ENCODE measurements around the gene RER1. TPM values are rescaled to one million over a fixed set of nuclear protein-coding genes. Genes with fewer than 3 reads are reported as not detected.

RER1 gene
- total RNA-seq, 2 experiments from 2014 or later: 146 to 174 TPM

GRCh38 chr1:2376931-2377672 lies 14.5 kb upstream of the RER1 start:
- Mint-ChIP-seq H3K27me3 (no peaks in the 10 kb centered on the region), H3K27ac (no peak overlapping the region), H3K9me3 (ENCODE audit: low read depth) (no peaks in the 10 kb centered on the region), H3K4me1 (peaks cover 2% of the 10 kb centered on the region), H3K36me3 (no peaks in the 10 kb centered on the region), H3K4me3 (no peak overlapping the region)
- ATAC-seq (no peak), DNase-seq (no peak)
- CTCF ChIA-PET: interaction anchor here (1.0 to 1.3 kb wide), 2 partner anchors 182 kb away, joined by 5 to 7 read pairs; partner anchors contain the start of gene FAAP20

- H3K27me3 Mint-ChIP-seq: no peaks in the 10 kb centered on the region
- CTCF ChIA-PET: interaction anchor here (1.0 to 7.1 kb wide), 4 partner anchors 63 to 204 kb away, joined by 4 to 217 read pairs (median 6); partner anchors contain the start of gene FAAP20
- peaks cover 2% of the 10 kb centered on the region for H3K4me1 Mint-ChIP-seq
- no peak overlapping the region for H3K27ac Mint-ChIP-seq
- ATAC-seq (no peak), DNase-seq (no peak)
- H3K36me3 Mint-ChIP-seq: no peaks in the 10 kb centered on the region
- no peaks in the 10 kb centered on the region for H3K9me3 Mint-ChIP-seq (ENCODE audit: low read depth)
- no peak overlapping the region for H3K4me3 Mint-ChIP-seq
Observed at GRCh38 chr1:2377751-2378440, 13.7 kb upstream of the RER1 start.

GRCh38 chr1:2378441-2378851 lies 13.2 kb upstream of the RER1 start:
- H3K27me3 Mint-ChIP-seq: no peaks in the 10 kb centered on the region
- H3K4me1 Mint-ChIP-seq: peaks cover 2% of the 10 kb centered on the region
- no peak for ATAC-seq
- no peak overlapping the region for H3K27ac Mint-ChIP-seq
- no peak for DNase-seq
- H3K36me3 Mint-ChIP-seq: no peaks in the 10 kb centered on the region
- CTCF ChIA-PET: interaction anchor here (1.0 to 7.1 kb wide), 4 partner anchors 41 to 204 kb away, joined by 3 to 217 read pairs (median 6); partner anchors contain the start of gene FAAP20
- H3K9me3 Mint-ChIP-seq (ENCODE audit: low read depth): no peaks in the 10 kb centered on the region
- H3K4me3 Mint-ChIP-seq: no peak overlapping the region

- ATAC-seq (no peak), DNase-seq (no peak)
- Mint-ChIP-seq H3K9me3 (ENCODE audit: low read depth) (no peaks in the 10 kb centered on the region), H3K36me3 (no peaks in the 10 kb centered on the region), H3K27me3 (no peaks in the 10 kb centered on the region), H3K4me1 (peaks cover 2% of the 10 kb centered on the region), H3K27ac (no peak overlapping the region), H3K4me3 (no peak overlapping the region)
- CTCF ChIA-PET: interaction anchor here (1.0 to 7.1 kb wide), 4 partner anchors 42 to 205 kb away, joined by 3 to 217 read pairs (median 6); partner anchors contain the start of gene FAAP20
Observed at GRCh38 chr1:2378956-2379732, 12.5 kb upstream of the RER1 start.

- peaks cover 2% of the 10 kb centered on the region for H3K4me1 Mint-ChIP-seq
- H3K27ac Mint-ChIP-seq: no peak overlapping the region
- no peak for DNase-seq
- no peaks in the 10 kb centered on the region for H3K9me3 Mint-ChIP-seq (ENCODE audit: low read depth)
- no peak overlapping the region for H3K4me3 Mint-ChIP-seq
- no peaks in the 10 kb centered on the region for H3K27me3 Mint-ChIP-seq
- ATAC-seq: no peak
- CTCF ChIA-PET: interaction anchor here (1.0 to 7.1 kb wide), 3 partner anchors 10 to 183 kb away, joined by 3 to 217 read pairs (median 33); partner anchors contain the start of genes FAAP20, MORN1 and RER1
- H3K36me3 Mint-ChIP-seq: no peaks in the 10 kb centered on the region
Observed at GRCh38 chr1:2379733-2380404, 11.8 kb upstream of the RER1 start.

GRCh38 chr1:2380816-2381591 lies 10.6 kb upstream of the RER1 start:
- Mint-ChIP-seq H3K36me3 (no peaks in the 10 kb centered on the region), H3K27me3 (no peaks in the 10 kb centered on the region), H3K4me1 (peaks cover 2% of the 10 kb centered on the region), H3K27ac (no peak overlapping the region), H3K4me3 (no peak overlapping the region), H3K9me3 (ENCODE audit: low read depth) (no peaks in the 10 kb centered on the region)
- ATAC-seq (no peak), DNase-seq (no peak)
- CTCF ChIA-PET: interaction anchor here (0.6 to 7.1 kb wide), 28 partner anchors 9 to 336 kb away, joined by 3 to 217 read pairs (median 4); partner anchors contain the start of genes FAAP20, MORN1 and RER1

GRCh38 chr1:2381741-2382620 lies 9.7 kb upstream of the RER1 start:
- CTCF ChIA-PET: interaction anchor here (0.6 to 7.1 kb wide), 29 partner anchors 8 to 337 kb away, joined by 3 to 217 read pairs (median 4); partner anchors contain the start of genes FAAP20, MORN1 and RER1
- Mint-ChIP-seq H3K4me1 (peaks cover 2% of the 10 kb centered on the region), H3K4me3 (no peak overlapping the region), H3K36me3 (no peaks in the 10 kb centered on the region), H3K27me3 (no peaks in the 10 kb centered on the region), H3K9me3 (ENCODE audit: low read depth) (no peaks in the 10 kb centered on the region), H3K27ac (no peak overlapping the region)
- ATAC-seq (peak; percentile 98), DNase-seq (peak; percentile 85)

- ATAC-seq (no peak), DNase-seq (peak; percentile 52)
- no peak overlapping the region for H3K27ac Mint-ChIP-seq
- CTCF ChIA-PET: interaction anchor here (0.6 to 7.1 kb wide), 18 partner anchors 8 to 289 kb away, joined by 3 to 217 read pairs (median 6); partner anchors contain the start of genes FAAP20, MORN1 and RER1
- no peaks in the 10 kb centered on the region for H3K27me3 Mint-ChIP-seq
- no peak overlapping the region for H3K4me3 Mint-ChIP-seq
- peaks cover 2% of the 10 kb centered on the region for H3K4me1 Mint-ChIP-seq
- no peaks in the 10 kb centered on the region for H3K36me3 Mint-ChIP-seq
- no peaks in the 10 kb centered on the region for H3K9me3 Mint-ChIP-seq (ENCODE audit: low read depth)
Observed at GRCh38 chr1:2382621-2383361, 8.8 kb upstream of the RER1 start.

GRCh38 chr1:2383576-2383975 lies 8.1 kb upstream of the RER1 start:
- DNase-seq: no peak
- no peak for ATAC-seq
- H3K27ac Mint-ChIP-seq: no peak overlapping the region

GRCh38 chr1:2384130-2384860 lies 7.3 kb upstream of the RER1 start:
- Mint-ChIP-seq H3K4me3 (no peak overlapping the region), H3K9me3 (ENCODE audit: low read depth) (no peaks in the 10 kb centered on the region), H3K27me3 (no peaks in the 10 kb centered on the region), H3K27ac (no peak overlapping the region), H3K36me3 (no peaks in the 10 kb centered on the region), H3K4me1 (peaks cover 2% of the 10 kb centered on the region)
- CTCF ChIA-PET: interaction anchor here (0.7 to 7.1 kb wide), 5 partner anchors 14 to 187 kb away, joined by 3 to 217 read pairs (median 3); partner anchors contain the start of gene FAAP20
- ATAC-seq: no peak
- no peak for DNase-seq

More at GRCh38 chr1:2383576-2383975, 8.1 kb upstream of the RER1 start:
- Mint-ChIP-seq H3K27me3 (no peaks in the 10 kb centered on the region), H3K9me3 (ENCODE audit: low read depth) (no peaks in the 10 kb centered on the region), H3K4me1 (peaks cover 2% of the 10 kb centered on the region), H3K4me3 (no peak overlapping the region), H3K36me3 (no peaks in the 10 kb centered on the region)
- CTCF ChIA-PET: interaction anchor here (0.6 to 7.1 kb wide), 3 partner anchors 8 to 186 kb away, joined by 3 to 217 read pairs (median 3); partner anchors contain the start of genes FAAP20, MORN1 and RER1

Measured in activated CD8-positive, alpha-beta memory T cell treated with anti-CD3 and anti-CD28 coated beads, Interleukin-2, amount 10 ng/mL, durations not matched to agents 7 days and 5 days (primary cell).